SHP77 (cell line): ENCODE results near the gene ADAMTS2.
"Not testable (repeated sequence)": the region's sequence is repeated elsewhere in the genome, so short reads cannot be mapped to it uniquely, and the experiment has no call there.

Experiments used
- DNase-seq, 2 experiments: peaks; one replicate each; lab custom pipeline; 2025; lab: John Stamatoyannopoulos, UW

The ADAMTS2 gene

GRCh38 chr5:179325296-179326031 is 19.8 kb downstream of the ADAMTS2 start:
- DNase-seq: no peak

GRCh38 chr5:179324760-179325295 is 20.4 kb downstream of the ADAMTS2 start:
- DNase-seq: no peak

- not testable (repeated sequence) for DNase-seq
Observed at GRCh38 chr5:179324316-179324715, 20.9 kb downstream of the ADAMTS2 start.

- DNase-seq: no peak
Observed at GRCh38 chr5:179323026-179323870, 22.0 kb downstream of the ADAMTS2 start.

GRCh38 chr5:179322071-179323025 is 22.9 kb downstream of the ADAMTS2 start:
- DNase-seq: no peak

GRCh38 chr5:179321206-179321987 is 23.9 kb downstream of the ADAMTS2 start:
- DNase-seq: no peak

GRCh38 chr5:179319741-179320281 is 25.4 kb downstream of the ADAMTS2 start:
- DNase-seq: no peak

- DNase-seq: no peak
Observed at GRCh38 chr5:179319123-179319522, 26.1 kb downstream of the ADAMTS2 start.

- no peak for DNase-seq
Observed at GRCh38 chr5:179318221-179318955, 26.9 kb downstream of the ADAMTS2 start.

- DNase-seq: no peak
Observed at GRCh38 chr5:179317411-179318220, 27.6 kb downstream of the ADAMTS2 start.

- DNase-seq: no peak
Observed at GRCh38 chr5:179316982-179317381, 28.3 kb downstream of the ADAMTS2 start.

GRCh38 chr5:179316111-179316551 is 29.1 kb downstream of the ADAMTS2 start:
- no peak for DNase-seq

GRCh38 chr5:179315356-179315890 is 29.8 kb downstream of the ADAMTS2 start:
- no peak for DNase-seq

- DNase-seq: no peak
Observed at GRCh38 chr5:179314606-179315355, 30.5 kb downstream of the ADAMTS2 start.

- no peak for DNase-seq
Observed at GRCh38 chr5:179313849-179314521, 31.3 kb downstream of the ADAMTS2 start.

- DNase-seq: no peak
Observed at GRCh38 chr5:179312557-179313235, 32.6 kb downstream of the ADAMTS2 start.

- no peak for DNase-seq
Observed at GRCh38 chr5:179311581-179311980, 33.7 kb downstream of the ADAMTS2 start.
